ENCODE measurements around the gene HPD.
"Not testable (repeated sequence)": the region's sequence is repeated elsewhere in the genome, so short reads cannot be mapped to it uniquely, and the experiment has no call there.

Gene HPD

GRCh38 chr12:121866331-121866730, 7.7 kb upstream of the HPD start:
- no peak for DNase-seq (ENCODE audit: low read depth, low spot score)

DNA sequence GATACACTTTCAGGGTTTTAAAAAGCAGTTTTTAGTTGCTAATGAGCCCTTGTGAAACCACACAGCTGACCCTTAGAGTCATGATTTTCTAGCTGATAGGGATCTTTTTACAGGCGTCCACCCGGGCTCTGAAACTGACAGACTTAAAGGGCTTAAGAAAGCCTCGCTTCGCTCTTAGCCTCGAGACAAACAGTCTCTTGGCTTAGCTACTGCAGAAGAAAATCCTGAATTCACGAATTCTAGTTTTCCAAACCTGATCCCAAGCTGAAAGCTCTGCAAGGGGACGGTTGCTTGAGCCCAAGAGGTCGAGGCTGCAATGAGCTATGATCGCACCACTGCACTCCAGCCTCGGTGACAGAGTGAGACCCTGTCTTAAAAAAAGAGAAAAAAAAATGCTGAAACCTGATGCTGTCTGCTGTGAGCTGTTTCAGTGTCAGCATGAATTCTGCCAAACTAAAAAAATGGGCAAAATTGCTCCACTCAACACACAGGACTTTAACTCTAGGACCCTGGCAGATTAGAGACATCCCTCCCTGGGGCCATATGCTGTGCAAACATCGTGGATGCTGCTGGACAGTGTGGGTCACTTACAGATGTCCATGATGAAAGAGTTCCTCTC, 3.1 kb upstream of the HPD start:
- DNase-seq (ENCODE audit: low read depth, low spot score) = peak; percentile 64

GRCh38 chr12:121860699-121861098, 2.0 kb upstream of the HPD start:
- DNase-seq (ENCODE audit: low read depth, low spot score) = not testable (repeated sequence)

- peak; percentile 71 for DNase-seq (ENCODE audit: low read depth, low spot score)
Measured at GRCh38 chr12:121860257-121860656, 1.6 kb upstream of the HPD start.

- no peak for DNase-seq (ENCODE audit: low read depth, low spot score)
Measured at GRCh38 chr12:121858318-121858661, 369 bp downstream of the HPD start.

DNA sequence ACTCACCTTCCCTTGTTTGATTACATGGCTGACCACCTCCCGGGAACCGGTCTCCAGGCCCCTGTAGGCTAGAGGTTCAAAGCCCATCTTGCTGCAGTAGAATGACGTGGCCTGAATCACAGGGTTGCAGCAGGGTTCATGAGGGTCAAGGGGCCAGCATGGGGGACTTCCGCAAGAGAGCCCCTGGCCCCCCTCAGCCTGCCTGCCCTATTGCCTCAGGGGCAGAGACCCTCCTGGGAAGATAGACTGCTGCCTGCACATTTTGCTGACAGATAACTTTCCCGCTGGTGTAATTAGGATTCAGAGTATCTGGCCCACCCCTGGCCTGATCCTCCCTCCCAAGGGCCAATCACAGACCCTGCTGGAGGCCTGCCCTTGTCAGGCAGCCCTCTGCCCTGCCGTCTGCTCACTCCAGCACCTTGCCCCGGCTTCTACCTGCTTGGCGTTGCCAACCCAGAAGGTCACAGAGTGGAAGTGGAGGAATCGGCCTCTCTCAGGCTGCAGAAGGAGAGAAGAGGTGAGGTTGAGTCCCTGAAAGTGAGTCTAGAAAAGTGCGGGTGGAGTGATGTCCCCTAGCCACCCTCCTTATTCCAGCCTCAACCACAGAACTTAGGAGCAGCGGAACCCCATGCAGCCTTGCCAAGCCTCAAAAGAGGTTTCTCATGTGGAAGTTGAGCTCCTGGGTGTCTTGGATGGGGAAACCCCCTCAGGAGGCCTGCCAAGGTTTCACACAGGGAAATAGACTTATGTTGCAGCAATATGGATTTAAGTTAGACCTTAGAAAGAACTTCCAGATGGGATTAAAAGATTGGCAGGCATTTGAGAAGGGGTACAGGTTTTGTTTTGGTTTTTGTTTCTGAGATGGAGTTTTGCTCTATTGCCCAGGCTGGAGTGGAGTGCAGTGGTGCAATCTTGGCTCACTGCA, 1.1 kb downstream of the HPD start:
- DNase-seq (ENCODE audit: low read depth, low spot score) = peak; percentile 67

GRCh38 chr12:121852392-121852791, 6.3 kb downstream of the HPD start:
- not testable (repeated sequence) for DNase-seq (ENCODE audit: low read depth, low spot score)

DNA sequence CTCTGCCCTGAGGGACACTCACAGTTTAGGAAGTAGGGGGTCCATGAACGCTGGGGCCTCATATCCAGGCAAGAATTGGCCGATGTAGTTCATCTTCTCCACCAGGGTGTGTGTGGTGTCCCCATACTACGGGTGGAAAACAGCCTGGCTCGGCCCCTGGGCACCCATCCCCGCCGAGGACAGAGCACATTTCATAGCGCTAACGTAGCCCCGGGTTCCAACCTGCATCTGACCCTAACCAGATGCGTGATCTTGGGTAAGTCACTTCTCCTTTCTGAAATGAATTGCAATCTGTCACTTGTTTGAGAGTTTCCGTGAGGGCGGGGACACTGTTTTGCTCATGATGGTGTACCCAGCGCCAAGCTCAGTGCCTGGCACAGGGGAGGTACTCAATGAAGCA, 9.0 kb downstream of the HPD start:
- no peak for DNase-seq (ENCODE audit: low read depth, low spot score)

- no peak for DNase-seq (ENCODE audit: low read depth, low spot score)
Measured at GRCh38 chr12:121849211-121849610, 9.4 kb downstream of the HPD start.

DNA sequence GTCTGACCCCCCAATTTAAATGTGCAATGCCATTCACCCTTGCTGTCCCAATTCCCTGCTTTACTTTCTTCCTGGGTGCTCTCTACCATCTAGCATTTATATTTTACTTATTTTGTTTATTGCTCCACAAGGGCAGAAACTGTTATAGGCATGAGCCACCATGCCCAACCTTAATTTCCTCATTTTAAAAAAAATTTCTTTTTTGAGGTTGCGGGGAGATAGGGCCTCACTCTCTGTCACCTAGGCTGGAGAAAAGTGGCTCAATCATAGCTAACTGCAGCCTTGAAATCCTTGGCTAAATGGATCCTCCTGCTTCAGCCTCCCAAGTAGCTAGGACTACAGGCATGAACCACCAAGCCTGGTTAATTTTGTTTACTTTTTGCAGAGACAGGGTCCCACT, 13.0 kb downstream of the HPD start:
- DNase-seq (ENCODE audit: low read depth, low spot score) = no peak

- DNase-seq (ENCODE audit: low read depth, low spot score) = peak; percentile 58
Measured at GRCh38 chr12:121843236-121843982, 15.2 kb downstream of the HPD start.

GRCh38 chr12:121839993-121840761, 18.5 kb downstream of the HPD start:
- no peak for DNase-seq (ENCODE audit: low read depth, low spot score)

DNA sequence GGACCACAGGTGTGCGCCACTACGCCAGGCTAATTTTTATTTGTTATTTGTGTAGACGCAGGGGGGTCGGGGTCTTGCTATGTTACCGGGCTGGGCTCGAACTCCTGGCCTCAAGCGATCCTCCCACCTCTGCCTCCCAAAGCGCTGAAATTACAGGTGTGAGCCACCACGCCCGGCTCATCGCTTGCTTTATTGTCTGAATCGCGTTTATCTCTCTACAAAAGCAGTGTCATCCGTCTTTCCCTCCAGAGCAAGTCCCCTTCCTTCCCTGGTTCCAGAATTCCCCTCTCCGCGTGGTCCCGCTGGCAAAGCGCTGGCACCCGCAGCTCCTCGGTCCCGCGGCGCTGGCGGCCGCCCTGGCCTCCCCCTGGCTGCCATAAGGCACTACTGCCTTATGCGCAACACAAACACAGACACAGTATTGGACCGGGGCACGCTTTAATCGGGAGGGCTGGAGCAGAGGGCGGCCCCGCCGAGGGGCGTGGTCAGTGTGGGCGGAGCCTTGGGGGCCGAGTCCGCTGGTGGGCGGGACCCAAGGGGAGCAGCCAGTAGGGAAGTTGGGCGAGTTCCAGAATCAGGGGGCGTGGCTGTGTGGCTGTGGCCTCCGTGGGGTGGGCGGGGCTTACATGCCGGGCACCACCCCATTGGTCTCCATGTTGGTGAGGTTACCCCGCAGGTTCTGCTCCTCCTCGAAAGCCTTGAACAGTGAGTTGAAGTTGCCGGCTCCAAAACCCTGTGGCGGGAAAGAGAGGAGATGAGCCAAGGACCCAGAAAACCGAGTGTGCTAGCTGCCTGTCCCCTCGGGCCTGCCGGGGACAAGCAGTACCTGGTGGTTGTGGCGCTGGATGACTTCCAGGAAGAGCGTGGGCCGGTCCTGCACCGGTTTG, 19.3 kb downstream of the HPD start:
- DNase-seq (ENCODE audit: low read depth, low spot score) = peak; percentile 100

- DNase-seq (ENCODE audit: low read depth, low spot score) = no peak
Measured at GRCh38 chr12:121838126-121838525, 20.5 kb downstream of the HPD start.

DNA sequence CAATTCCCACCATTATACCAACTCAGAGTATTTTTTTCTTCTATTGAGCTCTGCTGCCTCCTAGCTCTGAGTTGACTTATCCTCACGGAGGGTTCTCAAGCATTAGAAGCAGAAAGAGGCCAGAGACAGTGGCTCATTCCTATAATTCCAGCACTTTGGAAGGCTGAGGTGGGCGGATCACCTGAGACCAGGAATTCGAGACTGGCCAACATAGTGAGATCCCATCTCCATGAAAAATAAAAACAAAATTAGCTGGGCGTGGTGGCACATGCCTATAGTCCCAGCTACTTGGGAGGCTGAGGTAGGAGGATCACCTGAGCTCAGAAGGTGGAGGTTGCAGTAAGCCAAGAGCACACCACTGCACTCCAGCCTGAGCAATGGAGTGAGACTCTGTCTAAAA, 21.0 kb downstream of the HPD start:
- no peak for DNase-seq (ENCODE audit: low read depth, low spot score)

GRCh38 chr12:121831571-121832245, 27.0 kb downstream of the HPD start:
- DNase-seq (ENCODE audit: low read depth, low spot score) = no peak

- no peak for DNase-seq (ENCODE audit: low read depth, low spot score)
Measured at GRCh38 chr12:121830588-121831265, 27.9 kb downstream of the HPD start.

DNA sequence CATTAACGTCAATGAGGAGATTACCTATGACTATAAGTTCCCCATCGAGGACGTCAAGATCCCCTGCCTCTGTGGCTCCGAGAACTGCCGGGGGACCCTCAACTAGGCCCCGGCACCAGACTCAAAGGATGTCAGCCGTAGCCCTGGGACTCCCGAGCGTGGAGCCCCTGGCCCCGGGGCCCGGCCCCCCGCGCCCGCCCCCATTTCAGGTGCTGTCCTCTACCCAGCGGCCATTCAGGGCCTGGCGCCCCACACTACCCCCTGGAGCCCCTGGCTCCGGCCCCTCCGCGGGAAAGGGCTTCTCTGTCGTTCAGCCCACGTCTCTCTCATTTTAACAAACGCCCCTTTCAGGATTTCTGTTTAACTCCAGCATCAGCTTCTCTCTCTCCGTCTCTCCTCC, 28.5 kb downstream of the HPD start:
- no peak for DNase-seq (ENCODE audit: low read depth, low spot score)

DNA sequence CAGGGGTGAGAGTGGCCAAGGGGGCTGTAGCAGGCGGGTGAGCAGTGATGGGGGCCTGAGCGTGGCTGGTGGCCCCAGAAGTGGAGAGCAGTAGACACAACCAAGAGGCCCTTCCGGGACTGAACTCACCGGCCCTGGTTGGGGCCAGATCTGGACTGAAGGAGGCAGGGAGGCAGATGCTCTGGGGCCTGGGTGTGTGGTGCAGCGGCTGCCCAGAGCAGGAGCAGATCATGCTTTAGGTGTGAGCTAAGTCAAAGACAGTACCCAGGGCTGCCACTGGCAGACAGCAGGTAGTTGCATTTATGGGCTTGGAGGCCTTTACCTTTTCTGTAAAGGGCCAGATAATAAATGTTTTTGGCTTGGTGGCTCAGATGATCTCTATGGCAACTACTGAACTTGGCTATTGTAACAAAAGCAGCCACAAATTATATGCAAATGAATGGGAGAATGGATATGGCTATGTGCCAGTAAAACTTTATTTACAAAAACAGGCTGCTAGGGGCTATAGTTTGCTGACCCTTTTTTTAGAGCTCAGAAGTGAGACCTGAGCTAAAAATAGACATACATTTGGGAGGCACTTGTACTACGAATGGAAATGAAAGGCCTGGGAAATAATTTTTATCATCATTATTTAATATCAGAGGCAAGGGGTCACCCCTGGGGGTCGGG, 29.3 kb downstream of the HPD start:
- DNase-seq (ENCODE audit: low read depth, low spot score) = no peak
